ENCODE measurements around the gene WDR86.

The WDR86 gene, protein sequence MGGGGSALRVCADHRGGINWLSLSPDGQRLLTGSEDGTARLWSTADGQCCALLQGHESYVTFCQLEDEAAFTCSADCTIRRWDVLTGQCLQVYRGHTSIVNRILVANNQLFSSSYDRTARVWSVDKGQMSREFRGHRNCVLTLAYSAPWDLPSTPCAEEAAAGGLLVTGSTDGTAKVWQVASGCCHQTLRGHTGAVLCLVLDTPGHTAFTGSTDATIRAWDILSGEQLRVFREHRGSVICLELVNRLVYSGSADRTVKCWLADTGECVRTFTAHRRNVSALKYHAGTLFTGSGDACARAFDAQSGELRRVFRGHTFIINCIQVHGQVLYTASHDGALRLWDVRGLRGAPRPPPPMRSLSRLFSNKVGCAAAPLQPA

DNA sequence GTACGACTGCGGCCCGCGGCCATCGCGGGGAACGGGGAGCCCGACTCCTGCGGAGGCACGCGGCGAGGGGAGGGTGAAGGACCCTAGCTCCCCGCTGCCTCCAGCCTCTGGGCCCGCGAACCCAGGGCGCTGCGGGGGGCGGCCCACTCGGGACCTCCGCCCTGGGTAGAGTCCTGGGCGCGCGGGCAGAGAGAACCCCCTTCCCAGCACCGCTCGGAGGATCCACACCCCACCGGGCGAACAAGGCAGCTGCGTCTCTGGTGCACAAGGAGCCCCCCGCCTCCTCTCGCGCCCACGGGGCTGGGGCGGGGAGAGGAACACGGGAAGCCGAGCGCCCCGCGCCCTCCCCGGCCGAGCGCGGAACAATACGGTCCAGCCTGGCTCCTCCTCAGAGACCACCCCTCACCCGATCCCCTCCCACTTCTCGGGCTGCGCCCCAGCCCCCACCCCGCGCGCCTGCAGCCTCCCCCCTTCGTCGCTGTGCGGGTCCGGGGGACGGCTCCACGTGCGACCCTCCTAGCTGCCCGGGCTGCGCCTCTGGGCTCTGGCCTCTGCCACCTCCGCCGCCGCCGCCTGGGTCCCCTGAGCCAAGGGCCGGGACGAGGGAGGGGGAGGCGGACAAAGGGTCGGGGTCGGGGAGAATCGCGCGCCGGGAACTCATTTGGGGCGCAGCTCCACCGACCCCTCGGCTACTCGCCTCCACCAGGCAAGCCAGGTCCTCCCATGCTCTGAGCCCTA is at the start of gene WDR86:
Gene WDR86 (minus strand): TSS at position 372 of the 738 bp plus-strand sequence. CDS start 449 bp downstream, outside the sequence.
- TF ChIP-seq CTCF (IDR thresholded peaks at IDR 0.05; ENCODE audit: borderline replicate concordance, insufficient read depth, low read depth, low read length), result no peak
- H3K4me3 ChIP-seq (ENCODE audit: low read depth, low read length), result no peak within 1 kb of the TSS

- TF ChIP-seq CTCF (IDR thresholded peaks at IDR 0.05; ENCODE audit: borderline replicate concordance, insufficient read depth, low read depth, low read length), result no peak
- H3K4me3 ChIP-seq (ENCODE audit: low read depth, low read length), result no peak overlapping the region
Observed at GRCh38 chr7:151457534-151457933, 47.7 kb upstream of the WDR86 start.

DNA sequence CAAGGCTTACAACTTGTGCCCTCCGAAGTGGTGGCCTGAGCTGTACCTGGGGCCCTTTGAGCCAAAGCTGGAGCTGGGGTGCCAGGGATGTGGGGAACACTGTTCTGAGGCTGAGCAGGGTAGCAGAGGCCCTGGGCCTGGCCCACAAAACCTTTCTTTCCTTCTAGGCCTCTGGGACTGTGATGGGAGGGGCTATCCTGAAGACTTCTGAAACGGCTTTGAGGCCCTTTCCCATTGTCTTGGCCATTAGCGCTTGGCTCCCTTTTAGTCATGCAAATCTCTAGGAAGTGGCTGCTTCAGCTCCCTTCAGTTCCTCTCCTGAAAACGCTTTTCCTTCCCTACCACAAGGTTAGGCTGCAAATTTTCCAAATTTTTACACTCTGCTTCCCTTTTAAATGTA is 46.9 kb upstream of the WDR86 start:
- TF ChIP-seq CTCF (IDR thresholded peaks at IDR 0.05; ENCODE audit: borderline replicate concordance, insufficient read depth, low read depth, low read length), result no peak
- H3K4me3 ChIP-seq (ENCODE audit: low read depth, low read length), result no peak overlapping the region

DNA sequence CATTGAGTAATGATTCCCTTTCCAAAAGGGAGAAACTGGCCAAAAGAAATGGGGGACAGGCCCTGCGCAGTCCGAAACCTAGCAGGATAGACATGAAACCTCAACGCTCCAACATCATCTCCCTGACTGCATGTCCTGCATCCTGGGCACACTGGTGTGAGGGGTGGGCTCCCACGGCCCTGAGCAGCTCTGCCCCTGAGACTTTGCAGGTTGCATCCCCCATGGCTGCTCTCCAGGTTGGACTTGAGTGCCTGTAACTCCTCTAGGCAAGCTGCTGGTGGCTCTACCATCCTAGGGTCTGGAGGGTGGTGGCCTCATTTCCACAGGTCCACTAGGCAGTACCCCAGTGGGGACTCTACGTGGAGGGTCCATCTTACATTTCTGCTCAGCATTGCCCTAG is 46.4 kb upstream of the WDR86 start:
- no peak for TF ChIP-seq CTCF (IDR thresholded peaks at IDR 0.05; ENCODE audit: borderline replicate concordance, insufficient read depth, low read depth, low read length)
- H3K4me3 ChIP-seq (ENCODE audit: low read depth, low read length), result no peak overlapping the region

DNA sequence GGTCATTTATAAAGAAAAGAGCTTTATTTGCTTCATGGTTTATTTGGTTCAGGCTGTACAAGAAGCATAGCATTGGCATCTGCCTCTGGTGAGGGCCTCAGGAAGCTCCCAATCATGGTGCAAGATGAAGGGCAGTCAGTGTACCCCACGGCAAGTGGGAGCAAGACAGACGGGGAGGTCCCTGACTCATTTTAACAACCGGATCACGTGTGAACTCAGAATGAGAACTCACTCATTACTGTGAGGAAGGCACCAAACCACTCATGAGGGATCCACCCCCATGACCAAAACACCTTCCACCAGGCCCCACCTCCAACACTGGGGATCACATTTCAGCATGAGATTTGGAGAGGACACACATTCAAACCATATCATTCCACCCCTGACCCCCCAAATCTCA is 45.9 kb upstream of the WDR86 start:
- no peak overlapping the region for H3K4me3 ChIP-seq (ENCODE audit: low read depth, low read length)
- no peak for TF ChIP-seq CTCF (IDR thresholded peaks at IDR 0.05; ENCODE audit: borderline replicate concordance, insufficient read depth, low read depth, low read length)

GRCh38 chr7:151454932-151455530 is 45.2 kb upstream of the WDR86 start:
- H3K4me3 ChIP-seq (ENCODE audit: low read depth, low read length), result no peak overlapping the region
- TF ChIP-seq CTCF (IDR thresholded peaks at IDR 0.05; ENCODE audit: borderline replicate concordance, insufficient read depth, low read depth, low read length), result no peak
